Upper lobe of left lung (tissue), 4 donors: Measurements from ENCODE around the gene DIP2C.

Source experiments
- CTCF ChIP-seq, 6 experiments: fragments of 450-650 bp in 4 of 6; fragments of 200-600 bp in 2 of 6; sonication (generic) in 2 of 6; IDR thresholded peaks; one replicate each; pipeline ENCODE4 v1.5.1; 2016 to 2019; ENCODE audit warnings: antibody characterized with exemption in 6 of 6
- POLR2A ChIP-seq, 4 donors: fragments of 450-650 bp; IDR thresholded peaks; one replicate each; pipeline ENCODE4 v1.5.1; 2016 to 2017; ENCODE audit warnings: antibody characterized with exemption in 4 of 4, mild to moderate bottlenecking in 2 of 4
- POLR2AphosphoS5 ChIP-seq, 2 donors: sonication (generic); formaldehyde crosslinking; IDR thresholded peaks; one replicate each; pipeline ENCODE4 v1.5.1; 2017; ENCODE audit warnings: antibody characterized with exemption in 2 of 2

GRCh38 chr10:277963-278362, 411.5 kb downstream of the DIP2C start:
- TF ChIP-seq CTCF (IDR thresholded peaks at IDR 0.05) (no peak), POLR2A (IDR thresholded peaks at IDR 0.05) (no peak), POLR2AphosphoS5 (IDR thresholded peaks at IDR 0.05) (no peak)
